Measurements from ENCODE around the gene CLEC1B. TPM values are rescaled to one million over a fixed set of nuclear protein-coding genes. Genes with fewer than 3 reads are reported as not detected.

CLEC1B gene
- total RNA-seq, 2 donors from 2014 or later: not detected

DNA sequence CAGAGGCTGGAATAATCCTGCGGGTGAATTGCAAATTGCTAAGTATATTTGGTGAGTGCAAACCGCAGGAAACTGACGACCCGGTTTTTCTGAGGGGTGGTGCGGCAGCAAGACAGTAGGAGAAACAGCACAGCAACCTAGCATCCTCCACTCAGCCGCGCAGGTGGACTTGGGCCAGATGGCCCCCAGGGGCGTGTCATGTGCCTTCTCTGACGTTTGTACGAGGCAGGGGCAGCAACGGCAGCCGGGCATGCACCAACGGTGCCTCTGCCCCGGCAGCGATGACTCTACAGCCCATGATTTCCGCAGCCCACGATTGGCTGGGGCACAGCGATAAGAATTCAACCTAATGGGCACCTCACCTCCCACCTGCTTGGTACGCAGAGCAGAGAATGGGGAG is 55.7 kb downstream of the CLEC1B start:
- Mint-ChIP-seq H3K27me3 (ENCODE audit: insufficient read depth) (peaks cover 4% of the 10 kb centered on the region), H3K9me3 (peaks cover 2% of the 10 kb centered on the region), H3K4me1 (peaks cover 2% of the 10 kb centered on the region), H3K4me3 (no peak overlapping the region), H3K27ac (no peak overlapping the region), H3K36me3 (ENCODE audit: low read depth) (no peaks in the 10 kb centered on the region)
- WGBS, 2 experiments (ENCODE audit: insufficient coverage in 1 of 2, insufficient read length in 1 of 2): 91 to 92% methylated on average over 10 to 19 of the region's 19 CpGs
- Histone ChIP-seq H3K36me3 (ENCODE audit: control insufficient read depth, insufficient read depth, low read length) (no peaks in the 10 kb centered on the region), H3K27me3 (ENCODE audit: control insufficient read depth, insufficient read depth, low read length, poor library complexity, severe bottlenecking) (no peaks in the 10 kb centered on the region), H3K4me3 (ENCODE audit: low read length) (no peak overlapping the region), H3K9ac (ENCODE audit: extremely low read depth, low read length, poor library complexity, severe bottlenecking) (no peak overlapping the region), H3K9me3 (ENCODE audit: control insufficient read depth, low read length) (no peaks in the 10 kb centered on the region), H3K4me1 (ENCODE audit: control insufficient read depth, insufficient read depth, low read length) (no peaks in the 10 kb centered on the region), H3K27ac (ENCODE audit: low read depth, low read length) (no peak overlapping the region)
- no peak for DNase-seq
- TF ChIP-seq, protein P1, sequence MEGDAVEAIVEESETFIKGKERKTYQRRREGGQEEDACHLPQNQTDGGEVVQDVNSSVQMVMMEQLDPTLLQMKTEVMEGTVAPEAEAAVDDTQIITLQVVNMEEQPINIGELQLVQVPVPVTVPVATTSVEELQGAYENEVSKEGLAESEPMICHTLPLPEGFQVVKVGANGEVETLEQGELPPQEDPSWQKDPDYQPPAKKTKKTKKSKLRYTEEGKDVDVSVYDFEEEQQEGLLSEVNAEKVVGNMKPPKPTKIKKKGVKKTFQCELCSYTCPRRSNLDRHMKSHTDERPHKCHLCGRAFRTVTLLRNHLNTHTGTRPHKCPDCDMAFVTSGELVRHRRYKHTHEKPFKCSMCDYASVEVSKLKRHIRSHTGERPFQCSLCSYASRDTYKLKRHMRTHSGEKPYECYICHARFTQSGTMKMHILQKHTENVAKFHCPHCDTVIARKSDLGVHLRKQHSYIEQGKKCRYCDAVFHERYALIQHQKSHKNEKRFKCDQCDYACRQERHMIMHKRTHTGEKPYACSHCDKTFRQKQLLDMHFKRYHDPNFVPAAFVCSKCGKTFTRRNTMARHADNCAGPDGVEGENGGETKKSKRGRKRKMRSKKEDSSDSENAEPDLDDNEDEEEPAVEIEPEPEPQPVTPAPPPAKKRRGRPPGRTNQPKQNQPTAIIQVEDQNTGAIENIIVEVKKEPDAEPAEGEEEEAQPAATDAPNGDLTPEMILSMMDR (conservative IDR thresholded peaks at IDR 0.05): no peak

Other genes with a start within 250 kb of the CLEC1B start
- not detected for gene CD69, start 238.2 kb downstream of the CLEC1B start, total RNA-seq
- gene KLRF1, start 171.6 kb downstream of the CLEC1B start, total RNA-seq: not detected
- gene CLEC2B, start 129.8 kb downstream of the CLEC1B start, total RNA-seq: not detected
- gene KLRF2, start 117.6 kb downstream of the CLEC1B start, total RNA-seq: not detected
- gene CLEC2A, start 66.8 kb downstream of the CLEC1B start, total RNA-seq: 1 to 10 TPM in 1 of 2 donors, not detected in 1; 3.8 TPM
- gene CLEC12A, start 27.7 kb downstream of the CLEC1B start, total RNA-seq: not detected
- not detected for gene CLEC12B, start 11.5 kb upstream of the CLEC1B start, total RNA-seq
- gene CLEC9A, start 31.6 kb upstream of the CLEC1B start, total RNA-seq: not detected
- gene CLEC1A, start 99.9 kb upstream of the CLEC1B start, total RNA-seq: not detected
- gene CLEC7A, start 131.1 kb upstream of the CLEC1B start, total RNA-seq: not detected
- gene OLR1, start 173.0 kb upstream of the CLEC1B start, total RNA-seq: under 1 TPM in 1 of 2 donors, not detected in 1; 0.22 TPM
- gene TMEM52B, start 179.9 kb upstream of the CLEC1B start, total RNA-seq: not detected
- gene GABARAPL1, start 213.8 kb upstream of the CLEC1B start, total RNA-seq: 100 to 1,000 TPM; 135 to 191 TPM